HepG2 (cell line): ENCODE measurements around the gene UGT8.

Source experiments
- EZH2 ChIP-seq: conservative IDR thresholded peaks from 2 replicates; pipeline ENCODE4 v1.6.1; 2012; ENCODE audit warnings: mild to moderate bottlenecking, low read depth, low read length, moderate library complexity
- JUN ChIP-seq: sonication (generic); formaldehyde crosslinking; IDR thresholded peaks from 2 replicates; pipeline ENCODE4 v1.4.0; 2020; ENCODE audit warnings: mild to moderate bottlenecking, missing genetic modification reagents
- MXD4 ChIP-seq: IDR thresholded peaks from 2 replicates; pipeline ENCODE4 v1.6.1; 2016; ENCODE audit warnings: mild to moderate bottlenecking, missing biosample characterization, missing genetic modification reagents
- PAX8 ChIP-seq: sonication (generic); formaldehyde crosslinking; IDR thresholded peaks from 2 replicates; pipeline ENCODE4 v1.8.0; 2022; ENCODE audit warnings: mild to moderate bottlenecking, missing genetic modification reagents, borderline replicate concordance
- TCF7L2 ChIP-seq: IDR thresholded peaks from 2 replicates; pipeline ENCODE4 v1.6.1; 2011; ENCODE audit warnings: mild to moderate bottlenecking, low read depth, low read length, moderate library complexity
- TF ChIP-seq, protein P1 (sequence below): sonication (generic); formaldehyde crosslinking; IDR thresholded peaks from 2 replicates; pipeline ENCODE4 v1.4.0; 2020; ENCODE audit warnings: missing genetic modification reagents
- TF ChIP-seq, protein P2 (sequence below): sonication (generic); formaldehyde crosslinking; IDR thresholded peaks from 2 replicates; pipeline ENCODE4 v1.4.0; 2020; ENCODE audit warnings: low read depth, missing genetic modification reagents
- TF ChIP-seq, protein P3 (sequence below): sonication (generic); formaldehyde crosslinking; IDR thresholded peaks from 2 replicates; pipeline ENCODE4 v1.5.0; 2020; ENCODE audit warnings: mild to moderate bottlenecking, missing genetic modification reagents, moderate library complexity

DNA sequence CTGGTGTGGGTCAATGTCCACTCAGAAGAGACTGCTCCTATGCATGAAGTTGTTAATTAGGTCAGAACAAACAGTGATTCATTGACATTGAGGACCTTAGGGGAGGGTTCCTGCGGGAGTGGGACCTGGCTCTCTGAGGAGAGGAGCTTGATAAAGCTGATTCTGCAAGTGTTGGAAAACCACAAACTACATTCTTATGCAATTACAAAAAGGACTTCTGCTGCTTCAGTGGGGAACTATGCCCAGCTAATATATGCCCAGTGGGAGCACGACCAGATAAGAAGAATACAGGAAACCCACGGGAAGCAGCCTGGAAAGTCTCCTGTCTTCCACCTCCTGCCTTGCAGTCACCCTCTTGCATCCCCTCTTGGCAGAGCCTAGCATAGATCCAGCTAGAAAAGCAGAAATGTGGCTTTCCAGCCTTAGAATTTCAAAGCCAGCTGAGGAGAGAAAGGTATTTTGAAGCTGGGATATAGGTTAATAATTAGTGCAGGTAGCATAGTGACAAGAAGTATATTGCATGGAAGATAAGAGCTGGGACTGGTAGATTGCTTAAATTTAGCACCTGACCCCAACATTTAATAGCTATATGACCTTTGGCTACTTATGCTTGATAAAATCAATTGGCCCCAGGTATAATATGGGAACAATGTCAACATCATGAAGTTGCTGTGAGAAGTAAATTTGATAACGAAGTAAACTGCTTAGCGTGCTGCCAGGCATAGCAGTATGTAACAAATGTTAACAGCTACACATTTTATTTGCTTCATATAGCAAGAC is 34.9 kb upstream of the UGT8 start:
- TF ChIP-seq MXD4 (CRISPR knock-in tag): no peak
- no peak for TF ChIP-seq JUN (CRISPR knock-in tag)
- TF ChIP-seq, protein P1, sequence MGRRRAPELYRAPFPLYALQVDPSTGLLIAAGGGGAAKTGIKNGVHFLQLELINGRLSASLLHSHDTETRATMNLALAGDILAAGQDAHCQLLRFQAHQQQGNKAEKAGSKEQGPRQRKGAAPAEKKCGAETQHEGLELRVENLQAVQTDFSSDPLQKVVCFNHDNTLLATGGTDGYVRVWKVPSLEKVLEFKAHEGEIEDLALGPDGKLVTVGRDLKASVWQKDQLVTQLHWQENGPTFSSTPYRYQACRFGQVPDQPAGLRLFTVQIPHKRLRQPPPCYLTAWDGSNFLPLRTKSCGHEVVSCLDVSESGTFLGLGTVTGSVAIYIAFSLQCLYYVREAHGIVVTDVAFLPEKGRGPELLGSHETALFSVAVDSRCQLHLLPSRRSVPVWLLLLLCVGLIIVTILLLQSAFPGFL (CRISPR knock-in tag): no peak
- TF ChIP-seq TCF7L2: no peak
- TF ChIP-seq, protein P2, sequence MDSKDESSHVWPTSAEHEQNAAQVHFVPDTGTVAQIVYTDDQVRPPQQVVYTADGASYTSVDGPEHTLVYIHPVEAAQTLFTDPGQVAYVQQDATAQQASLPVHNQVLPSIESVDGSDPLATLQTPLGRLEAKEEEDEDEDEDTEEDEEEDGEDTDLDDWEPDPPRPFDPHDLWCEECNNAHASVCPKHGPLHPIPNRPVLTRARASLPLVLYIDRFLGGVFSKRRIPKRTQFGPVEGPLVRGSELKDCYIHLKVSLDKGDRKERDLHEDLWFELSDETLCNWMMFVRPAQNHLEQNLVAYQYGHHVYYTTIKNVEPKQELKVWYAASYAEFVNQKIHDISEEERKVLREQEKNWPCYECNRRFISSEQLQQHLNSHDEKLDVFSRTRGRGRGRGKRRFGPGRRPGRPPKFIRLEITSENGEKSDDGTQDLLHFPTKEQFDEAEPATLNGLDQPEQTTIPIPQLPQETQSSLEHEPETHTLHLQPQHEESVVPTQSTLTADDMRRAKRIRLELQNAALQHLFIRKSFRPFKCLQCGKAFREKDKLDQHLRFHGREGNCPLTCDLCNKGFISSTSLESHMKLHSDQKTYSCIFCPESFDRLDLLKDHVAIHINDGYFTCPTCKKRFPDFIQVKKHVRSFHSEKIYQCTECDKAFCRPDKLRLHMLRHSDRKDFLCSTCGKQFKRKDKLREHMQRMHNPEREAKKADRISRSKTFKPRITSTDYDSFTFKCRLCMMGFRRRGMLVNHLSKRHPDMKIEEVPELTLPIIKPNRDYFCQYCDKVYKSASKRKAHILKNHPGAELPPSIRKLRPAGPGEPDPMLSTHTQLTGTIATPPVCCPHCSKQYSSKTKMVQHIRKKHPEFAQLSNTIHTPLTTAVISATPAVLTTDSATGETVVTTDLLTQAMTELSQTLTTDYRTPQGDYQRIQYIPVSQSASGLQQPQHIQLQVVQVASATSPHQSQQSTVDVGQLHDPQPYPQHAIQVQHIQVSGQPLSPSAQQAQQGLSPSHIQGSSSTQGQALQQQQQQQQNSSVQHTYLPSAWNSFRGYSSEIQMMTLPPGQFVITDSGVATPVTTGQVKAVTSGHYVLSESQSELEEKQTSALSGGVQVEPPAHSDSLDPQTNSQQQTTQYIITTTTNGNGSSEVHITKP (CRISPR knock-in tag): no peak
- no peak for TF ChIP-seq EZH2
- TF ChIP-seq, protein P3, sequence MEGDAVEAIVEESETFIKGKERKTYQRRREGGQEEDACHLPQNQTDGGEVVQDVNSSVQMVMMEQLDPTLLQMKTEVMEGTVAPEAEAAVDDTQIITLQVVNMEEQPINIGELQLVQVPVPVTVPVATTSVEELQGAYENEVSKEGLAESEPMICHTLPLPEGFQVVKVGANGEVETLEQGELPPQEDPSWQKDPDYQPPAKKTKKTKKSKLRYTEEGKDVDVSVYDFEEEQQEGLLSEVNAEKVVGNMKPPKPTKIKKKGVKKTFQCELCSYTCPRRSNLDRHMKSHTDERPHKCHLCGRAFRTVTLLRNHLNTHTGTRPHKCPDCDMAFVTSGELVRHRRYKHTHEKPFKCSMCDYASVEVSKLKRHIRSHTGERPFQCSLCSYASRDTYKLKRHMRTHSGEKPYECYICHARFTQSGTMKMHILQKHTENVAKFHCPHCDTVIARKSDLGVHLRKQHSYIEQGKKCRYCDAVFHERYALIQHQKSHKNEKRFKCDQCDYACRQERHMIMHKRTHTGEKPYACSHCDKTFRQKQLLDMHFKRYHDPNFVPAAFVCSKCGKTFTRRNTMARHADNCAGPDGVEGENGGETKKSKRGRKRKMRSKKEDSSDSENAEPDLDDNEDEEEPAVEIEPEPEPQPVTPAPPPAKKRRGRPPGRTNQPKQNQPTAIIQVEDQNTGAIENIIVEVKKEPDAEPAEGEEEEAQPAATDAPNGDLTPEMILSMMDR (CRISPR knock-in tag): no peak
- no peak for TF ChIP-seq PAX8
